DND-41 (cell line): ENCODE results near the gene LPCAT1.
A peak's percentile ranks its signal among the peaks of the same experiment; 100 is the strongest.

Experiments used
- ATAC-seq: fragments of 200-7000 bp; cut with Tn5 transposase; 3 replicates; pipeline ENCODE4 v1.9.1; 2021; ENCODE audit warnings: low read depth; ENCODE audit not compliant: insufficient read depth
- DNase-seq: peaks from one replicate; pipeline ENCODE4 v3.0.0-alpha.2; 2020
- H2AFZ ChIP-seq: 2 replicates; pipeline ENCODE4 v1.6.0; 2012; ENCODE audit warnings: low read depth, low read length
- H3K27ac ChIP-seq: 2 replicates; pipeline ENCODE4 v1.5.1; 2012; ENCODE audit warnings: low read length, inconsistent platforms
- H3K27me3 ChIP-seq: fragments of 200-600 bp; sonication (generic); 2 replicates; pipeline ENCODE4 v1.6.0; 2012; ENCODE audit warnings: low read length, mild to moderate bottlenecking, inconsistent platforms; ENCODE audit not compliant: insufficient read depth, poor library complexity
- H3K36me3 ChIP-seq: 2 replicates; pipeline ENCODE4 v1.5.1; 2012; ENCODE audit warnings: low read length, inconsistent platforms; ENCODE audit not compliant: insufficient read depth
- H3K4me1 ChIP-seq: 2 replicates; pipeline ENCODE4 v1.5.1; 2012; ENCODE audit warnings: mild to moderate bottlenecking, low read length; ENCODE audit not compliant: insufficient read depth
- H3K4me2 ChIP-seq: 2 replicates; pipeline ENCODE4 v1.6.0; 2012; ENCODE audit warnings: mild to moderate bottlenecking, moderate library complexity, low read length, inconsistent platforms; ENCODE audit not compliant: insufficient read depth
- H3K4me3 ChIP-seq, 2 experiments: fragments of 200-600 bp in 1 of 2; shearing (Covaris generic) in 1 of 2; 2 replicates each; pipeline ENCODE4 v1.5.1; 2012 to 2016; ENCODE audit warnings: inconsistent platforms in 2 of 2, low read length in 2 of 2, mild to moderate bottlenecking in 2 of 2, low read depth in 1 of 2, moderate library complexity in 1 of 2
- H3K79me2 ChIP-seq: 2 replicates; pipeline ENCODE4 v1.6.0; 2012; ENCODE audit warnings: low read length, inconsistent platforms; ENCODE audit not compliant: insufficient read depth
- H3K9ac ChIP-seq: 2 replicates; pipeline ENCODE4 v1.6.0; 2012; ENCODE audit warnings: low read depth, mild to moderate bottlenecking, inconsistent platforms, low read length, moderate library complexity
- H3K9me3 ChIP-seq: 2 replicates; pipeline ENCODE4 v1.5.1; 2012; ENCODE audit warnings: low read length, moderate library complexity, mild to moderate bottlenecking, inconsistent platforms; ENCODE audit not compliant: insufficient read depth, severe bottlenecking
- H4K20me1 ChIP-seq: 2 replicates; pipeline ENCODE4 v1.6.0; 2012; ENCODE audit warnings: low read length; ENCODE audit not compliant: insufficient read depth
- EZH2 ChIP-seq: IDR thresholded peaks from 3 replicates; pipeline ENCODE4 v1.6.1; 2012; ENCODE audit warnings: borderline replicate concordance, low read depth, mild to moderate bottlenecking, moderate library complexity, low read length, inconsistent platforms; ENCODE audit not compliant: severe bottlenecking
- TF ChIP-seq, protein P1 (sequence below): IDR thresholded peaks from 2 replicates; pipeline ENCODE4 v1.5.1; 2012; ENCODE audit warnings: borderline replicate concordance, low read length, moderate library complexity, mild to moderate bottlenecking; ENCODE audit not compliant: poor library complexity, severe bottlenecking; ENCODE audit errors: extremely low read depth

The LPCAT1 gene

DNA sequence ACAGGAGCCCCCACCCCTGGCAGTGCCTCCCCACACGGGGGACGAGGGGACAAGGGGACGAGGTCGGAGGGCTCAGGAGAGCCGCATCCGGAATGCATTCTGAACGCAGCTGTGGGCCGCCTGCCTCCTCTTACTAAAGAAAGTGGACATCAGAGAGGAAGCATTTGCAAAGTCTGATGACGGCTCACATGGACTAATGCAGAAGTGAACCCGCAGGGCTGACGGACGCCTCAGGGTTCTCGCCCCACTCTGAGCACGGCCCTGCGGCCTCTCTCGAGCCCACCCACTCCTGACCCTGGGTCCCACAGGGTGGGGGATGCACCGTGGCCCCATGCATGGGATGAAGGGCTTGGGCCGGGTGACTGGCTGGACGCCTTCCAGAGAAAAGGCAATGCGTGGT lies 5.9 kb downstream of the LPCAT1 start:
- Histone ChIP-seq H3K36me3 (peaks cover 78% of the 10 kb centered on the region), H4K20me1 (peaks cover 90% of the 10 kb centered on the region), H2AFZ (no peak overlapping the region), H3K79me2 (peaks cover 99% of the 10 kb centered on the region), H3K27ac (no peak overlapping the region), H3K4me2 (no peak overlapping the region), H3K27me3 (no peaks in the 10 kb centered on the region), H3K4me1 (peaks cover 25% of the 10 kb centered on the region), H3K4me3 (no peak overlapping the region), H3K9ac (no peak overlapping the region), H3K9me3 (no peaks in the 10 kb centered on the region)
- DNase-seq (peak; percentile 2), ATAC-seq (no peak)
- TF ChIP-seq, protein P1, sequence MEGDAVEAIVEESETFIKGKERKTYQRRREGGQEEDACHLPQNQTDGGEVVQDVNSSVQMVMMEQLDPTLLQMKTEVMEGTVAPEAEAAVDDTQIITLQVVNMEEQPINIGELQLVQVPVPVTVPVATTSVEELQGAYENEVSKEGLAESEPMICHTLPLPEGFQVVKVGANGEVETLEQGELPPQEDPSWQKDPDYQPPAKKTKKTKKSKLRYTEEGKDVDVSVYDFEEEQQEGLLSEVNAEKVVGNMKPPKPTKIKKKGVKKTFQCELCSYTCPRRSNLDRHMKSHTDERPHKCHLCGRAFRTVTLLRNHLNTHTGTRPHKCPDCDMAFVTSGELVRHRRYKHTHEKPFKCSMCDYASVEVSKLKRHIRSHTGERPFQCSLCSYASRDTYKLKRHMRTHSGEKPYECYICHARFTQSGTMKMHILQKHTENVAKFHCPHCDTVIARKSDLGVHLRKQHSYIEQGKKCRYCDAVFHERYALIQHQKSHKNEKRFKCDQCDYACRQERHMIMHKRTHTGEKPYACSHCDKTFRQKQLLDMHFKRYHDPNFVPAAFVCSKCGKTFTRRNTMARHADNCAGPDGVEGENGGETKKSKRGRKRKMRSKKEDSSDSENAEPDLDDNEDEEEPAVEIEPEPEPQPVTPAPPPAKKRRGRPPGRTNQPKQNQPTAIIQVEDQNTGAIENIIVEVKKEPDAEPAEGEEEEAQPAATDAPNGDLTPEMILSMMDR: no peak
- no peak for TF ChIP-seq EZH2

DNA sequence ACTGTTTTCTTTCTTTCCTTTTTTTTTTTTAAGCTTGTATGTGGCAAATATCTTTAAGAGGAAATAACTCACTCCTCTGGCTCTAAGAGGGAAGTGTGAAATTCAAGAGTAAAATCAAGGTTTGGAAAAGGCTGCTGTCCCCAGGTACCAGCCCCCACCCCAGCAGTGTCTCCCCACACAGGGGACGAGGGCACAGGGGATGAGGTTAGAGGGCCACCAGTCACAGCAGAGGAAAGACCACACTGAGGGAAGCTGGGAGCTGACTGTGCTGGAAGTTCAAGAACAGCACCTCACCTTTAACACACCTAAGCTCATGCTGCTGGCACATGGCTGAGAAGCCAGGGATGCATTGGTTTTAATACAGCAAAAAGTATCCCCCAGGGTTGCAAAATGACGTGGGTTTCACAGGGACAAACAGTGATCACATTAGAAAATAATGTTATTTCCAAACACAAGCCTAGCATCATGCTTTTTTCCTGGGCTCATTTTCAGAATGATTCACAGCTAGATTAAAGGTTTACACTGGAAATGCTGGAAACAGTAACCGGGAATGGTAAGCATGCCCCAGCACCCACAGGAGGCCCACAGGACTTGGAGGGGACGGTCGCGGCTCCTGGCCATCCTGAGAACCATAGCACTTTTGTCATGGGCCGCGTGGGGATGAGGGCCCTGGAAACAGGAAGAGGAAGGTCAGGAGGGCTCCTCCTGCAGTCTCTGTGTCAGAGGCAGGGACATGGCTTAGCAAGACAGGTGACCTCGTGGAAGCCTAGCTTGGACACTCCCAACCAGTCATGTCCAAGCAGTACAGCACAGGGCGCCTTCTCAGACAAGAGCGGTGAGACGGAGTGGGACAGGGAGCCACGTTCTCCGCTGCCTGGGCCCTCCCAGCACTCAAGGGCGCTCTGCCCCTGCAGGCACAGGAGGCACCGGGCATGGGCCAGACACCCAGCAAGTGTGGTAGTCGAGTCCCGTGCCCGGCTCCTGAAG lies 6.9 kb downstream of the LPCAT1 start:
- no peak overlapping the region for H3K4me2 ChIP-seq
- ATAC-seq (no peak), DNase-seq (peak; percentile 1)
- no peaks in the 10 kb centered on the region for H3K27me3 ChIP-seq
- TF ChIP-seq EZH2: no peak
- TF ChIP-seq, protein P1: no peak
- peaks cover 16% of the 10 kb centered on the region for H3K4me1 ChIP-seq
- H3K36me3 ChIP-seq: peaks cover 86% of the 10 kb centered on the region
- H4K20me1 ChIP-seq: peaks cover 90% of the 10 kb centered on the region
- H3K79me2 ChIP-seq: peaks cover 99% of the 10 kb centered on the region
- H3K4me3 ChIP-seq: no peak overlapping the region
- no peak overlapping the region for H3K27ac ChIP-seq
- no peak overlapping the region for H3K9ac ChIP-seq
- no peaks in the 10 kb centered on the region for H3K9me3 ChIP-seq
- H2AFZ ChIP-seq: no peak overlapping the region

DNA sequence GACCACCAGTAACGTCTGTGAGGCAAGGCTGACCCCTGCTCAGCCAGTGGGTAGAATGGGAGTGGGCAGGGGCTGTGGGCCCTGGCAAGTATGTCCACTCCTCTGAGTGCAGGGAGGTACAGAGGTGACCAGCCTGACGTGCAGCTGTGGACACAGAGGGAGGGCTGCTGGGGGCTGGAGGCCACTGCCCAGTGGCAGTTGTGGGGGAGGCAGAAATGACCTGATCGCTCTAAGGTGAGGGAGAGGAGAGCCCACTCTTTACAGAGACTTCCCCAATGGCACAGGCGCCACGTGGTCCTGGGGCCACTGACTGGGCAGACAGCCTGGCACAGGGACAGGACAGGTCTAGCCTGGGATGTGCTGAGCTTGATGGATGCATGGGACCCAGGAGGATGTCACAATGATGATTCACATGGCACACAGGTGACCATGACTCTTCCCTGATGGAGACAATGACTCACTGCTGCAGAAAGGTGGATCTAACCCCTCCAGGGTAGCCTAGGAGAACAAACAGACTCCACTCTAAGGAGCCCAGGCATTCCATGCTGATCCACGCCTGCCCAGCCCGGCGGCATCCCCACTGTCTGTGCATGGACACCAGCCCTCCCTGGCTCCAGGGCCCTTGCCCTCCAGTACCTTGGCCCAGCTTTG lies 7.7 kb downstream of the LPCAT1 start:
- peaks cover 86% of the 10 kb centered on the region for H3K36me3 ChIP-seq
- H2AFZ ChIP-seq: no peak overlapping the region
- H3K27ac ChIP-seq: 0 out of 2 replicates have a peak overlapping the region, but pooled peaks have one; percentile 6
- TF ChIP-seq, protein P1: no peak
- no peak for TF ChIP-seq EZH2
- no peak overlapping the region for H3K9ac ChIP-seq
- H4K20me1 ChIP-seq: peaks cover 90% of the 10 kb centered on the region
- H3K4me3 ChIP-seq: no peak overlapping the region
- peaks cover 7% of the 10 kb centered on the region for H3K4me1 ChIP-seq
- peaks cover 99% of the 10 kb centered on the region for H3K79me2 ChIP-seq
- H3K9me3 ChIP-seq: no peaks in the 10 kb centered on the region
- H3K4me2 ChIP-seq: no peak overlapping the region
- no peak for ATAC-seq
- DNase-seq: peak; percentile 4
- no peaks in the 10 kb centered on the region for H3K27me3 ChIP-seq
